Stimulated activated CD4-positive, alpha-beta T cell treated with anti-CD3 and anti-CD28 coated beads, Interleukin-2, amount 100 ng/mL, for 4 hours (primary cell): Measurements from ENCODE around the gene DGCR2.
"Not testable (repeated sequence)": the region's sequence is repeated elsewhere in the genome, so short reads cannot be mapped to it uniquely, and the experiment has no call there.

ENCODE experiments used
- DNase-seq: peaks from one replicate; pipeline ENCODE4 v3.0.0-alpha.2; 2020; ENCODE audit warnings: low read depth

DGCR2 gene

GRCh38 chr22:19001204-19001603, 121.0 kb downstream of the DGCR2 start:
- no peak for DNase-seq

GRCh38 chr22:19000106-19000505, 122.1 kb downstream of the DGCR2 start:
- not testable (repeated sequence) for DNase-seq

- DNase-seq, result no peak
These were observed 122.8 kb downstream of the DGCR2 start for GRCh38 chr22:18999416-18999815.

- no peak for DNase-seq
These were observed 123.2 kb downstream of the DGCR2 start for GRCh38 chr22:18999008-18999407.

- no peak for DNase-seq
These were observed 124.3 kb downstream of the DGCR2 start for GRCh38 chr22:18997925-18998315.

- DNase-seq, result no peak
These were observed 124.8 kb downstream of the DGCR2 start for GRCh38 chr22:18997306-18997924.

- DNase-seq, result no peak
These were observed 125.8 kb downstream of the DGCR2 start for GRCh38 chr22:18996376-18996900.

- no peak for DNase-seq
These were observed 126.9 kb downstream of the DGCR2 start for GRCh38 chr22:18995327-18995711.

- no peak for DNase-seq
These were observed 127.4 kb downstream of the DGCR2 start for GRCh38 chr22:18994701-18995326.

- DNase-seq, result no peak
These were observed 128.2 kb downstream of the DGCR2 start for GRCh38 chr22:18994056-18994455.

- DNase-seq, result no peak
These were observed 129.5 kb downstream of the DGCR2 start for GRCh38 chr22:18992543-18993198.

GRCh38 chr22:18991821-18992442, 130.3 kb downstream of the DGCR2 start:
- no peak for DNase-seq

- no peak for DNase-seq
These were observed 131.1 kb downstream of the DGCR2 start for GRCh38 chr22:18991138-18991432.

- no peak for DNase-seq
These were observed 131.7 kb downstream of the DGCR2 start for GRCh38 chr22:18990355-18991137.

GRCh38 chr22:18988958-18989357, 133.3 kb downstream of the DGCR2 start:
- DNase-seq, result no peak

- DNase-seq, result no peak
These were observed 134.4 kb downstream of the DGCR2 start for GRCh38 chr22:18987765-18988164.

GRCh38 chr22:18987114-18987513, 135.1 kb downstream of the DGCR2 start:
- not testable (repeated sequence) for DNase-seq
